Measurements from ENCODE around the gene SYDE2.

The SYDE2 gene

DNA sequence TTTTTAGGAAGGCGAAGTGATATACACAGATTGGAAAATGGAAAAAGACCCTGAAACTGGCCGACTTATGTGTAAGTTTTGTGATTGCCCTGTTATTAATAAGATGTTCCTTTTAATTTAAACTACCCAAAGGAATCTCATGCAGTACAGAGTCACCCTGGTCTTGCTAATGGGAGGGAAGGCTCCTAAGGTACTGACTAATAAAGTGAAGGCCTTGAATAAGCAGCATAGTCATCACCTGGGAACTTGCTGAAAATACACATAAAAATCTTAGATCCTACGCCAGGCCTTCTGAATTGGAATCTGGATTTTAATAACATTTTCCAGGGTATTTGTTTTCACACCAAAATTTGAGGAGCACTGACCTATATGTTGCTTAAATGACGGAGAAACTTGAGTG, 79.1 kb downstream of the SYDE2 start:
- no peak for DNase-seq (ENCODE audit: low spot score)

- DNase-seq (ENCODE audit: low spot score), result no peak
Observed at GRCh38 chr1:85118751-85119150, 82.1 kb downstream of the SYDE2 start.

GRCh38 chr1:85116856-85117255, 84.0 kb downstream of the SYDE2 start:
- no peak for DNase-seq (ENCODE audit: low spot score)

DNA sequence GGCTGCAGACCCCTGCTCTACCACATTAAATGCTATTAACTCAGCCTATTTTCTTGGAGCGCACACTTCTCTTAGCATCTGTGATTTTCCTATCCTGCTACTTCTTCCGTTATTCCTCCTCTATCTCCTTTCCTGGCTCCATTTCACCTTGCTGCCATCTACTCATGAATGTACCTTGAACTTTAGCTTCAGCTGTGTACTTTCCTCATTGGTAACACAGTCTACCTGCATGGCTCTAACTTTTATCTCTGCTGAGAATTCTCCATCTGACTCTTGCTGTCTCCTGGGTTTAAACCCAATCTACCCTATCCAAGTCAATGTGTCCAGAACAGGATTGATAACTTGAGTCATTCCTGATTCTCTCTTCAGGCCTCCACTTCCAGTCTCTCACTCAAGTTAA, 84.9 kb downstream of the SYDE2 start:
- DNase-seq (ENCODE audit: low spot score), result no peak

- DNase-seq (ENCODE audit: low spot score), result no peak
Observed at GRCh38 chr1:85111695-85112094, 89.1 kb downstream of the SYDE2 start.

DNA sequence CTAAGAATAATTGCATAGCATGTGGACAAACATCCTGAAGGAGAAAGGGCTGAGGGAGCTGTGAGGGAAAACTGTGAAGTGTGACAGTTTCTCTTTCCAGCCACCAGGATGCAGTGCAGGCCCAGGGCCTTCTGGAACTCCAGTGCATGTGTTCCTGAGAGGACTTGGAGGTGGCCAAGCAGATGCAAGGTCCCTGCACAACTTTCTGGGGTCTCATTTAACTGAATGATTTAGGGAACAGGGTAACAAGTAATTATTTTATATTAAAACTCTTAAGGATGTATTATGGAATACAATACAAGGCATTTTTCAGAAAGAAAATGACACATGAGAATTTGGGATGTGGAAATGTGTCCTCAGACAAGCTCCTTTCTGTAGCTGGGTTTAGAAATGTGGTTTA, 91.3 kb downstream of the SYDE2 start:
- peak; percentile 26 for DNase-seq (ENCODE audit: low spot score)

Data from hematopoietic multipotent progenitor cell treated with erythropoietin and hydrocortisone succinate and interleukin-3 and kit ligand, for 15 days (in vitro differentiated cells).